Measurements from ENCODE around the gene ZNF839.

DNA sequence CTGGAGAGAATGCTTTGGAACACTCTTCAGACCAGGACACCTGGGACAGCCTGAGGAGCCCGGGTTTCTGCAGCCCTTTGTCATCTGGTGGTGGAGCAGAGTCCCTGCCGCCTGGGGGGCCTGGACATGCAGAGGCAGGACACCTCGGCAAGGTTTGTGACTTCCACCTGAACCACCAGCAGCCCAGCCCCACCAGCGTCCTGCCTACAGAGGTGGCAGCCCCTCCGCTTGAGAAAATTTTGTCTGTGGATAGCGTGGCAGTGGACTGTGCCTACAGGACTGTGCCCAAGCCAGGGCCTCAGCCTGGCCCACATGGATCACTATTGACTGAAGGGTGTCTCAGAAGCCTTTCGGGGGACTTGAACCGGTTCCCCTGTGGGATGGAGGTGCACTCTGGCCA is 22.0 kb downstream of the ZNF839 start:
- TF ChIP-seq, protein P1, sequence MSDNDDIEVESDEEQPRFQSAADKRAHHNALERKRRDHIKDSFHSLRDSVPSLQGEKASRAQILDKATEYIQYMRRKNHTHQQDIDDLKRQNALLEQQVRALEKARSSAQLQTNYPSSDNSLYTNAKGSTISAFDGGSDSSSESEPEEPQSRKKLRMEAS (IDR thresholded peaks at IDR 0.05; ENCODE audit: low read depth, low read length) = no peak
- TF ChIP-seq, protein P2, sequence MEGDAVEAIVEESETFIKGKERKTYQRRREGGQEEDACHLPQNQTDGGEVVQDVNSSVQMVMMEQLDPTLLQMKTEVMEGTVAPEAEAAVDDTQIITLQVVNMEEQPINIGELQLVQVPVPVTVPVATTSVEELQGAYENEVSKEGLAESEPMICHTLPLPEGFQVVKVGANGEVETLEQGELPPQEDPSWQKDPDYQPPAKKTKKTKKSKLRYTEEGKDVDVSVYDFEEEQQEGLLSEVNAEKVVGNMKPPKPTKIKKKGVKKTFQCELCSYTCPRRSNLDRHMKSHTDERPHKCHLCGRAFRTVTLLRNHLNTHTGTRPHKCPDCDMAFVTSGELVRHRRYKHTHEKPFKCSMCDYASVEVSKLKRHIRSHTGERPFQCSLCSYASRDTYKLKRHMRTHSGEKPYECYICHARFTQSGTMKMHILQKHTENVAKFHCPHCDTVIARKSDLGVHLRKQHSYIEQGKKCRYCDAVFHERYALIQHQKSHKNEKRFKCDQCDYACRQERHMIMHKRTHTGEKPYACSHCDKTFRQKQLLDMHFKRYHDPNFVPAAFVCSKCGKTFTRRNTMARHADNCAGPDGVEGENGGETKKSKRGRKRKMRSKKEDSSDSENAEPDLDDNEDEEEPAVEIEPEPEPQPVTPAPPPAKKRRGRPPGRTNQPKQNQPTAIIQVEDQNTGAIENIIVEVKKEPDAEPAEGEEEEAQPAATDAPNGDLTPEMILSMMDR (IDR thresholded peaks at IDR 0.05; ENCODE audit: low read depth, low read length) = no peak
- no peak for TF ChIP-seq POLR2A (IDR thresholded peaks at IDR 0.05; ENCODE audit: extremely low read depth, insufficient read length)
- TF ChIP-seq MYC (IDR thresholded peaks at IDR 0.05; ENCODE audit: low read depth, low read length) = no peak

All from NB4 (cell line).